Erythroblast (primary cell): Measurements from ENCODE around the gene TMEM26.

Experiments used
- GATA1 ChIP-seq: IDR thresholded peaks from 2 replicates; pipeline ENCODE4 v1.6.1; 2011; ENCODE audit warnings: low read depth, mild to moderate bottlenecking, control low read depth, low read length, moderate library complexity
- POLR2A ChIP-seq: IDR thresholded peaks from 2 replicates; pipeline ENCODE4 v1.6.1; 2011; ENCODE audit warnings: mild to moderate bottlenecking, low read length

DNA sequence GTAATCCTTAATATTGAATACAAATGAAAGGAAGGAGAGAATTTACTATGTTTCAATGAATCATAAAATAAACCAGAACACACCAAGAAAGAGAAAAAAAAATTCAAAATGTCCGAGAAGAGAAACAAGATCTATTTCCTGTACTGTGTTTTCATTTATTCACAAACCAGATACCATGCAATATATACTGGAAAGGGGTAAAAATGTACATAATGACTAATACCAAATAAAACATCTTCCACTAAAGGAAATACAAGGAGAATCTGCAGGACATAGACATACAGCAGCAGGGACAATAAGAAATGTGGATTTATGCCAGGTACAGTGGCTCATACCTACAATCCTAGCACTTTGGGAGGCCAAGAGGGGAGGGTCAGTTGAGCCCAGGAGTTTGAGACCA is 24.3 kb upstream of the TMEM26 start:
- TF ChIP-seq POLR2A (no peak), GATA1 (no peak)
